Jurkat, Clone E6-1 (cell line): Measurements from ENCODE around the gene SPNS3. TPM values are rescaled to one million over a fixed set of nuclear protein-coding genes. Genes with fewer than 3 reads are reported as not detected.

ENCODE experiments used
- DNase-seq: peaks from one replicate; pipeline ENCODE4 v3.0.0-alpha.2; 2011; ENCODE audit warnings: low read depth, low spot score
- H3K4me3 ChIP-seq: 2 replicates; pipeline ENCODE4 v1.5.1; 2011; ENCODE audit warnings: mild to moderate bottlenecking, low read length, control low read depth, moderate library complexity
- polyA plus RNA-seq: library from polyadenylated mRNA; unstranded; fragments of >200 nt; gene quantifications from one replicate; pipeline ENCODE4 v1.2.1, GENCODE V29; 2012; ENCODE audit warnings: missing spikeins; ENCODE audit not compliant: insufficient read length, insufficient read depth

Gene SPNS3, protein sequence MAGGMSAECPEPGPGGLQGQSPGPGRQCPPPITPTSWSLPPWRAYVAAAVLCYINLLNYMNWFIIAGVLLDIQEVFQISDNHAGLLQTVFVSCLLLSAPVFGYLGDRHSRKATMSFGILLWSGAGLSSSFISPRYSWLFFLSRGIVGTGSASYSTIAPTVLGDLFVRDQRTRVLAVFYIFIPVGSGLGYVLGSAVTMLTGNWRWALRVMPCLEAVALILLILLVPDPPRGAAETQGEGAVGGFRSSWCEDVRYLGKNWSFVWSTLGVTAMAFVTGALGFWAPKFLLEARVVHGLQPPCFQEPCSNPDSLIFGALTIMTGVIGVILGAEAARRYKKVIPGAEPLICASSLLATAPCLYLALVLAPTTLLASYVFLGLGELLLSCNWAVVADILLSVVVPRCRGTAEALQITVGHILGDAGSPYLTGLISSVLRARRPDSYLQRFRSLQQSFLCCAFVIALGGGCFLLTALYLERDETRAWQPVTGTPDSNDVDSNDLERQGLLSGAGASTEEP
- polyA plus RNA-seq: 12.5 TPM

DNA sequence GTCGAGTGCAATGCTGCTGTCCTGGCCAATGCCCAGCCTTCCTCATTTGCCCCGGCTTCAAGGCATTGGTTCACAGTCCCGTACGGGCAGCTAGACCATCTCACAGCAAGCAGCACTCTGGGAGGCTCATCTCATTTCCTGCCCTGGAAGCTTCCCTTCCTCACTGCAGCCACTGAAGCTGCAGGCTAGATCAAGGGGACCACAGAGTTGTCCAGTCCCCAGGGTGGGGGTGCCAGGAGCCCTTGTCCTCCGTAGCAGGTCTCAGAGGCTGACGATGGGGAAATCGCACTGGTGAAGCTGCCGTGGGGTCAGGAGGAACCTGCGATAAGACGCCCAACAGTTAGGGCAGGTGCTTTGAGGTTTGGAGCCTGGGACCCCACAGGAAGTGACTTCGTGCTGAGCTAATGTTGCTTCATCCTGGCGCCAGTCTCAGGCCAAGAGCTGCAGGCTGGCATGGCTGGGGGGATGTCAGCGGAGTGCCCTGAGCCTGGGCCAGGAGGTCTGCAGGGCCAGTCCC, at the start of gene SPNS3:
TSS of gene SPNS3 (plus strand) at position 426 of the 517 bp plus-strand sequence. CDS start at position 454, 28 bp downstream.
- DNase-seq: peak; percentile 92
- H3K4me3 ChIP-seq: peak within 1 kb of the TSS; percentile 62

DNA sequence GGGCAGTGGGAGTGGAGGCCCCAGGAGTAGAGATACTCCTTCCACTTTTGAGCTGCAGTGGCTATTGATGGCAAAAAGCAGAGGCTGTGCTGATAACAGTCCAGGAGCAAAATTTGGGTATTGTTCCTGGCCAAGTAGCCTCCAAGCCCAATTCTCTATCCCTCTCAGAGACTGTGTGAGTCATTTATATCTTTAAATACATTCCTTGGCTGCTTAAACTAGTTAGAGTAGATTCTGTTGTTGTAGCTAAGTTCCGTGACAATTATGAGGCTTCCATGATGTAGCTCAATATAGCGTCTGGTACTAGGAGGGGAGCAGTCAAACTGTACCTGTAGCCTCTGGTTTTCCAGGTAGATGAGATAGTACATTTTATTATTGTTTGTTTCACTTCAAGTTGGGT, 47.3 kb upstream of the SPNS3 start:
- no peak overlapping the region for H3K4me3 ChIP-seq
- DNase-seq: no peak

- DNase-seq: no peak
- no peak overlapping the region for H3K4me3 ChIP-seq
Measured at GRCh38 chr17:4387137-4387536, 46.6 kb upstream of the SPNS3 start.

- DNase-seq: no peak
Measured at GRCh38 chr17:4389079-4389478, 44.7 kb upstream of the SPNS3 start.

GRCh38 chr17:4393806-4394205, 39.9 kb upstream of the SPNS3 start:
- no peak overlapping the region for H3K4me3 ChIP-seq
- no peak for DNase-seq

More at GRCh38 chr17:4389079-4389478, 44.7 kb upstream of the SPNS3 start:
- no peak overlapping the region for H3K4me3 ChIP-seq

GRCh38 chr17:4394208-4395110, 39.3 kb upstream of the SPNS3 start:
- no peak for DNase-seq
- no peak overlapping the region for H3K4me3 ChIP-seq

DNA sequence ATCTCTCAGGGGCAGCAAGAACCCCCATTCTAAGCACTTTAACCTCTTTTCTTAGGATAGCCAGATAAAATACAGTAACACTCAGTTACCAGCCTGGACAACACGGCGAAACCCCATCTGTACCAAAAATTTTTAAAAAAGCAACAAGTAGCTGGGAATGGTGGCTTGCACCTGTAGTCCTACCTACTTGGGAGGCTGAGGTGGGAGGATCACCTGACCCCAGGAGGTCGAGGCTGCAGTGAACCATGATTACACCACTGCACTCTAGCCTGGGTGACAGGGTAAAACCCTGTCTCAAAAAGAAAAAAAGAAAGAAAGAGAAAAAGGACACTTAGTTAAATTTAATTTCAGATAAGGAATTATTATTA, 38.6 kb upstream of the SPNS3 start:
- no peak overlapping the region for H3K4me3 ChIP-seq
- DNase-seq: no peak

DNA sequence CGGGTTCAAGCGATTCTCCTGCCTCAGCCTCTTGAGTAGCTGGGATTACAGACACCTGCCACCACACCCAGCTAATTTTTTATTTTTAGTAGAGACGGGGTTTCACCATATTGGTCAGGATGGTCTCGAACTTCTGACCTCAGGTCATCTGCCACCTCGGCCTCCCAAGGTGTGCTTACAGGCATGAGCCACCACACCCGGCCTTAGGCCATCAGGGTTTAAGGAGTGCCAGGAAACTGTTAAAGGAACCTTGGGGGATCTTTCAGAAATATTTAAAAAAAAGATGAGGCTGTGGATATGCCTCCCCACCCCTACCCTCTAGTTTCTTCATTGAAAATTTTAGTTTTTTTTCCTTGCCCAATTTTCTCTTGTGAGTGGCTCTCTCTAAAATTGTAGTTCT, 35.9 kb upstream of the SPNS3 start:
- H3K4me3 ChIP-seq: no peak overlapping the region
- DNase-seq: no peak

DNA sequence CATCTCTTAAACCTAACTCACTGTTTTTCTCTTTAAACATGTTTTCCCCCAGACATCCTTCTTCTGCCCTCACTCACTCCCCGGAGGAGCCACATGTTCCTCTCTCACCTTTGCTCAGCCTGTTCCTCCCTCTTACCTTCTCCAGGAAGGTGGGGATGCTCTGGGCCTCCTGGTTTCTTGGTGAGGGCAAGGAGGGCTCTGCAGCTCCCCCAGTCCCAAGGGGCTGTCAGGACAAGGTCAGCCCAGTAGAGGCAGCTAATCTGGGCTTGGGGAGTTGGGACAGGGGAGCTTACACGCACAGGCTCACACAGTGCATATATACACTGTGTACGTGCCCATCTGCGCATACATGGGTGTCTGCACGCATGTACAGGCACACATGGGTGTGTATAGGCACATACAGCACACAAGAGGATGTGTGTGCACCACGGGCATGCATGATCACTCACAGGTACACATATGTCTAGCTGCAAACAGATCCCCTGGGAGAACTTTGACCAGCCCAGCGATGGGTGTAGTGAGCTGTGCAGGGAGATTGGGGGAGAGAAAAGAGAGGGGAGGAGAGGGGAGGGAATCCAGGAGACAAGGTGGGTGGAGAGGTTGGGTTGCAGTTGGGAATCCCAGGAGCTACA, 28.6 kb upstream of the SPNS3 start:
- no peak overlapping the region for H3K4me3 ChIP-seq
- no peak for DNase-seq

DNA sequence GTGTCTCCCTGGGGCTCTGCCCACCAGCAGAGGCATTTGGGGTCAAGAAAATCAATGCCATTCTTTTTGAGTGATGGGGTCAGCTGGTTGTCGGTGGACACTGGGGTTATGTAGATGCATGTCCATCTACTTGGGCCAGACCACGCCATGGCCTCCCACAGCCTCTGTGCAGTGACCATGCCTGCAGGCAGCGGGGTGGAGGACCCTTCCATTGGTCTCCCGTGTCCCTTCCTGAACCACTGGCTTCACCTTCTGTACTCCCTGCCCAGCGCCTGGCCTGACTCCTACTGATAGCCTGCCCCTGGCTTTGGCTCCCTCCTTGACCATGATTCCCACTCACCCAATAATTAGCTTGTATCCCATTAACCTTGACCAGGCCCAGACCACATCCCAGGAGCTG, 28.0 kb upstream of the SPNS3 start:
- no peak overlapping the region for H3K4me3 ChIP-seq

GRCh38 chr17:4406386-4406785, 27.4 kb upstream of the SPNS3 start:
- DNase-seq: no peak
- no peak overlapping the region for H3K4me3 ChIP-seq

More for the DNA sequence above, 28.0 kb upstream of the SPNS3 start:
- no peak for DNase-seq

DNA sequence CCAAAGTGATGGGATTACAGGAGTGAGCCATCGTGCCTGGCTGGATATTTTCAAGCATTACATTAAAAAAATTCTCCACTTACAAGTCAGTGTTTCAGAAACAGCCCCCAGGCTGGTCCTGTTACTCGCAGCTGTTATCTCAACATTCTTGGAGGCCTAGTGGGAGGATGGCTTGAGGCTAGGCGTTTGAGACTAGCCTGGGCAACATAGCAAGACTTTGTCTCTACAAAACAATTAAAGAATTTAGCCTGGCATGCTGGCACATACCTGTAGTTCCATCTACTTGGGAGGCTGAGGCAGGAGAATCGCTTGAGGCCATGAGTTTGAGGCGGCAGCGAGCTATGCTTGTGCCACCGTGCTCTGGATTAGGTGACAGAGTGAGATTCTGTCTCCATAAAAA, 26.5 kb upstream of the SPNS3 start:
- DNase-seq: no peak
- H3K4me3 ChIP-seq: no peak overlapping the region

DNA sequence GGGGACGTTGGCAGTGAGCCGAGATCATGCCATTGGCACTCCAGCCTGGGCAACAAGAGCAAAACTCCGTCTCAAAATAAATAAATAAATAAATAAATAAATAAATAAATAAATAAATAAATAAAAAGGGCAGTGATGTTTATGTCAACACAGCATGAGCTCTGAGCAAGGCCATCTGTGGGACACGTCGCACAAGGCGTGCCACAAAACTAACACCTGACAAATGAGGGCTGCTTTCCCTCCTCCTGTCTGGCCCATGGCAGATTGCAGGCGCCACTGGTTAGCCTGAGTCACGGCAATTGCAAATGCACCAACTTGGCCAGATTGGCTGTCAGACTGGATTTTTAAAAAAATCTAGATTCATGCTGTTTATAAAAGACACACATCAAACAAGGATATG, 25.9 kb upstream of the SPNS3 start:
- no peak overlapping the region for H3K4me3 ChIP-seq
- no peak for DNase-seq

DNA sequence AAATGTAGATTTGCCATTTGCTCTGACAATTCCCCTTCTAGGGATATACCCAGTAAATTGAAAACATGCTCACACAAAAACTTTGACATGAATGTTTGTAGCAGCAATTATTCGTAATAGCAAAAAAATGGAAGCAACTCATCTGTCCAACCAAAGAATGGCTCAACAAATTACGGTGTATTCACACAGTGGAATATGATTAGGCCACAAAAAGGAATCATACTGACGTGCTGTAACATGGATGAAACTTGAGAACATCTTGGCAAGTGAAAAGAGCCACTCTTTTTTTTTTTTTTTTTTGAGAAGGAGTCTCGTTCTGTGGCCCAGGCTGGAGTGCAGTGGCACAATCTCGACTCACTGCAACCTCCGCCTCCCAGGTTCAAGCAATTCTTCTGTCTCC, 24.1 kb upstream of the SPNS3 start:
- H3K4me3 ChIP-seq: no peak overlapping the region
- DNase-seq: no peak

- no peak overlapping the region for H3K4me3 ChIP-seq
- DNase-seq: no peak
Measured at GRCh38 chr17:4411201-4411600, 22.5 kb upstream of the SPNS3 start.

DNA sequence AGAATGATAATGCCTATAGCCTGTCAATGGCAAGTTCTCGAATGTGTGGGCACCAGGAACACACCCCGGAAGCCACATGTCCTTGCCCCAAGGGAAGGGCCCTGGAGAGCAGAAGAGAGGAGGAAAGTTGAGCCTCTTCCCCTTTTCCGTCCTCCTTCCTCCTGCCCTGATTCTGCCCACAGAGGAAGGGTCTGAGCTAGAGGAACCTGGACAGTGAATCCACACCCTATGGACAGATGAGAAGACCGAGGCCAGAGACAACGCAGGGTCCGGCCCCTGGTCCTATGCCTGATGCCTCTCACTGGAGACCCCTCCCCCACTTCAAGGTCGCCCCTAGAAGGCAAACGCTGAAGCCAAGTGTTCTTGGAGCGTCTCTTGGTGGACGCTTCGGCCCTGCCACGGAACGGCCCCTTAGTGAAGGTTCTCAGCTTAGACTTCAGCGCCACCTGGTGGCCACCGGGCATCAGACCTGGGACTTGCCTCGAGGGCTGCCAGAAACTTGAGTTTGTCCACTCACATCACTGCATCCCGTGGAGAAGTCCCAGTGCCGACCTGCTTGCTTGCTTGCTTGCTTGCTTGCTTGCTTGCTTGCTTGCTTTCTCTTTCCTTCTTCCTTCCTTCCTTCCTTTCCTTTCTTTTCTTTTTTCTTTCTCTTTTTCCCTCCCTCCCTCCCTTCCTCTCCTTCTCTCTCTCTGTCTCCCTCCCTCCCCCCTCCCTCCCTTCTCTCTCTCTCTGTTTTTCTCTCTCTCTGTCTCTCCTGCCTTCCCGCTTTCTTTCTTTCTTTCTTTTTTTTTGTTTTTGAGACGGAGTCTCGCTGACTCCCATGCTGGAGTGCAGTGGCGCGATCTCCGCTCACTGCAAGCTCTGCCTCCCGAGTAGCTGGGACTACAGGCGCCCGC, 20.6 kb upstream of the SPNS3 start:
- peak; percentile 77 for DNase-seq
- no peak overlapping the region for H3K4me3 ChIP-seq

- no peak for DNase-seq
- no peak overlapping the region for H3K4me3 ChIP-seq
Measured at GRCh38 chr17:4417129-4417667, 16.5 kb upstream of the SPNS3 start.

DNA sequence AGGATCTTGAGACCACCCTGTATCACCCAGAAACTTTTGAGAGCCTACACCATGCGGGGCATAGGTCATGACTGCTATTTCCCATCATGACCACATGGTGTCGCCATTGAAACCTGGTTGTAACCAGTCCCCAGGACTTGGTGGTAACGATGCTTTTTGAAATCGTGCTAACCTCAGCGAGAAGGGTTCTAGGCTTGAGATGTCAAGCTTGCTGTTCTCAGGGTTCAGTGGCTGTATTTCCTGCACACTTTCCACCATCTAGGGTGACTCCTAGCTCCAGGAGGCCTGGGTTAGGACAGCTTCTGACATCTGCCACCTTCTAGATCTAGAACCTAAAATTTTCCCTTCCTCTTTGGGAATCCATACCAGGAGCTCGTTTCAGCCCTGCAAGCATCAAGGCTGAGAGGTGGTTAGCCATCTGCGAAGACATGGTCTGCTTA, 13.0 kb upstream of the SPNS3 start:
- peak; percentile 88 for DNase-seq
- H3K4me3 ChIP-seq: no peak overlapping the region
